A673 (cell line): ENCODE data around the gene LPIN2.

Experiments used
- CTCF ChIP-seq: fragments of 300-800, 200-600 bp; sonication (generic); conservative IDR thresholded peaks from 2 replicates; pipeline ENCODE4 v1.5.1; 2017; ENCODE audit warnings: low read depth, mild to moderate bottlenecking, antibody characterized with exemption, low read length, moderate library complexity, mixed read lengths
- EZH2 ChIP-seq: fragments of 200-600 bp; sonication (generic); IDR thresholded peaks from 2 replicates; pipeline ENCODE4 v1.6.1; 2017; ENCODE audit warnings: borderline replicate concordance, low read depth, mild to moderate bottlenecking, mixed read lengths, antibody characterized with exemption, low read length; ENCODE audit not compliant: poor library complexity, severe bottlenecking

DNA sequence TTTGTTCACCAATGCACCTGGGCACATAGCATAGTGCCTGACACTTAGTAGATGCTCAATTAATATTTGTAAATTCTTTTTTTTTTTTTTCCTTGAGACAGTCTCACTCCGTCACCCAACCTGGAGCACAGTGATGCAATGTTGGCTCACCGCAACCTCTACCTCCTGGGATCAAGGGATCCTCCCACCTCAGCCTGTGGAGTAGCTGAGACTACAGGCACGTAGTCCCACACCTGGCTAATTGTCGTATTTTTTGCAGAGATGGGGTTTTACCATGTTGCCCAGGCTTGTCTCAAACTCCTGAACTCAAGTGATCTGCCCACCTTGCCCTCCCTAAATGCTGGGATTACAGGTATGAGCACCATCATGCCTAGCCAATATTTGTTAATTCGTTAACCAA, 23.2 kb upstream of the LPIN2 start:
- TF ChIP-seq CTCF, result no peak
- TF ChIP-seq EZH2, result no peak
